SK-N-SH (cell line): ENCODE data around the gene CPPED1. TPM values are rescaled to one million over a fixed set of nuclear protein-coding genes. Genes with fewer than 3 reads are reported as not detected.

ENCODE experiments used
- CTCF ChIA-PET: fragments of 300-600, 350-600 bp; formaldehyde crosslinking; extraction: SDS; loops from one replicate; lab custom pipeline; 2021; lab: Yijun Ruan, JAX
- POLR2A ChIA-PET: fragments of 350-600 bp; sonication (Branson Sonifier 250); formaldehyde crosslinking; extraction: SDS; loops from one replicate; lab custom pipeline; 2020; ENCODE audit warnings: antibody characterized with exemption, inconsistent platforms; lab: Yijun Ruan, JAX
- DNase-seq: peaks from one replicate; pipeline ENCODE4 v3.0.0; 2012
- H2AFZ ChIP-seq: fragments of 200-600 bp; sonication (generic); 2 replicates; pipeline ENCODE4 v1.8.1; 2016; ENCODE audit warnings: antibody characterized with exemption, mild to moderate bottlenecking, low read depth
- H3F3A ChIP-seq: fragments of 200-600 bp; sonication (generic); replicated peaks from 2 replicates; pipeline ENCODE3; 2016; ENCODE audit warnings: antibody characterized with exemption, mild to moderate bottlenecking; ENCODE audit not compliant: insufficient read depth
- H3K27ac ChIP-seq, 2 experiments: fragments of 200-500 bp in 1 of 2; fragments of 200-600 bp in 1 of 2; sonication (Bioruptor generic) in 1 of 2; sonication (generic), shearing (Covaris generic) in 1 of 2; 2 replicates each; pipeline versions ENCODE4 v1.5.1 to v1.6.1; 2014 to 2016; ENCODE audit warnings: low read depth in 2 of 2, inconsistent platforms in 1 of 2, low read length in 1 of 2, mild to moderate bottlenecking in 1 of 2, mixed read lengths in 1 of 2
- H3K27me3 ChIP-seq: fragments of 200-600 bp; sonication (generic), shearing (Covaris generic); 2 replicates; pipeline ENCODE4 v1.6.1; 2016; ENCODE audit warnings: mixed run types; ENCODE audit not compliant: insufficient read depth
- H3K36me3 ChIP-seq, 2 experiments: fragments of 200-500 bp in 1 of 2; fragments of 200-600 bp in 1 of 2; sonication (Bioruptor generic) in 1 of 2; sonication (generic) in 1 of 2; replicated peaks in 1 of 2; 2 replicates each; pipeline versions ENCODE3 to v1.5.1; 2014 to 2016; ENCODE audit warnings: low read length in 1 of 2, mild to moderate bottlenecking in 1 of 2; ENCODE audit not compliant: insufficient read depth in 2 of 2, control insufficient read depth in 1 of 2
- H3K4me1 ChIP-seq, 2 experiments: fragments of 200-500 bp in 1 of 2; fragments of 200-600 bp in 1 of 2; sonication (Bioruptor generic) in 1 of 2; sonication (generic), shearing (Covaris generic) in 1 of 2; 2 replicates each; pipeline versions ENCODE4 v1.5.1 to v1.6.1; 2014 to 2016; ENCODE audit warnings: low read depth in 1 of 2, low read length in 1 of 2, mixed run types in 1 of 2; ENCODE audit not compliant: insufficient read depth in 2 of 2, control insufficient read depth in 1 of 2
- H3K4me2 ChIP-seq: fragments of 200-600 bp; sonication (generic), shearing (Covaris generic); 2 replicates; pipeline ENCODE4 v1.6.1; 2017; ENCODE audit warnings: mixed run types
- H3K4me3 ChIP-seq, 2 experiments: fragments of 200-500 bp in 1 of 2; fragments of 200-600 bp in 1 of 2; sonication (Bioruptor generic) in 1 of 2; sonication (generic), shearing (Covaris generic) in 1 of 2; 2 replicates each; pipeline versions ENCODE4 v1.5.1 to v1.8.1; 2014 to 2016; ENCODE audit warnings: low read depth in 2 of 2, inconsistent platforms in 1 of 2, low read length in 1 of 2, mild to moderate bottlenecking in 1 of 2, mixed read lengths in 1 of 2, moderate library complexity in 1 of 2
- H3K79me2 ChIP-seq: fragments of 200-600 bp; sonication (generic); 2 replicates; pipeline ENCODE4 v1.8.1; 2017; ENCODE audit warnings: mild to moderate bottlenecking; ENCODE audit not compliant: insufficient read depth
- H3K9ac ChIP-seq: fragments of 200-600 bp; sonication (generic); 2 replicates; pipeline ENCODE4 v1.6.1; 2017; ENCODE audit warnings: mixed run types
- H3K9me2 ChIP-seq: fragments of 200-600 bp; sonication (generic); 2 replicates; pipeline ENCODE4 v1.6.1; 2017; ENCODE audit warnings: mixed run types
- H3K9me3 ChIP-seq: fragments of 200-600 bp; sonication (generic); 2 replicates; pipeline ENCODE4 v1.6.1; 2017; ENCODE audit warnings: mixed run types, mild to moderate bottlenecking, moderate library complexity
- H4K20me1 ChIP-seq: fragments of 200-600 bp; sonication (generic); 2 replicates; pipeline ENCODE4 v1.6.1; 2017; ENCODE audit warnings: mild to moderate bottlenecking, mixed run types; ENCODE audit not compliant: insufficient read depth
- CHD2 ChIP-seq: fragments of 150-350 bp; IDR thresholded peaks from 2 replicates; pipeline ENCODE4 v1.6.1; 2018; ENCODE audit warnings: low read length; ENCODE audit not compliant: partially characterized antibody
- EP300 ChIP-seq, 2 experiments: IDR thresholded peaks; 2 replicates each; pipeline versions ENCODE4 v1.4.0 to v1.6.1; 2012; ENCODE audit warnings: borderline replicate concordance in 1 of 2, low read depth in 1 of 2, low read length in 1 of 2
- EZH2phosphoT487 ChIP-seq: fragments of 200-600 bp; sonication (generic); IDR thresholded peaks from 2 replicates; pipeline ENCODE4 v1.6.1; 2017; ENCODE audit warnings: low read depth, mixed run types, mild to moderate bottlenecking, antibody characterized with exemption, moderate library complexity, borderline replicate concordance
- FOXM1 ChIP-seq: IDR thresholded peaks from 2 replicates; pipeline ENCODE4 v1.4.0; 2012; ENCODE audit warnings: low read depth, mild to moderate bottlenecking
- GABPA ChIP-seq: IDR thresholded peaks from 2 replicates; pipeline ENCODE4 v1.4.0; 2012; ENCODE audit warnings: low read depth, mild to moderate bottlenecking
- GATA2 ChIP-seq: sonication (generic); formaldehyde crosslinking; IDR thresholded peaks from 2 replicates; pipeline ENCODE4 v1.5.0; 2020; ENCODE audit warnings: mild to moderate bottlenecking, missing genetic modification reagents
- IRF3 ChIP-seq: fragments of 150-350 bp; IDR thresholded peaks from 2 replicates; pipeline ENCODE4 v1.6.1; 2016; ENCODE audit warnings: mild to moderate bottlenecking, low read depth, low read length
- MAX ChIP-seq: IDR thresholded peaks from 2 replicates; pipeline ENCODE4 v1.4.0; 2012; ENCODE audit warnings: low read depth
- MEF2A ChIP-seq: IDR thresholded peaks from 2 replicates; pipeline ENCODE4 v1.4.0; 2012; ENCODE audit warnings: low read depth, borderline replicate concordance
- MXI1 ChIP-seq: IDR thresholded peaks from 2 replicates; pipeline ENCODE4 v1.6.1; 2012; ENCODE audit warnings: mild to moderate bottlenecking, low read depth, low read length, improper control_type of control experiment
- NFIC ChIP-seq: IDR thresholded peaks from 2 replicates; pipeline ENCODE4 v1.4.0; 2012; ENCODE audit warnings: borderline replicate concordance
- PBX3 ChIP-seq: IDR thresholded peaks from 2 replicates; pipeline ENCODE4; 2012
- POLR2AphosphoS5 ChIP-seq: IDR thresholded peaks from 2 replicates; pipeline ENCODE4 v1.6.1; 2012; ENCODE audit warnings: low read depth, low read length
- RAD21 ChIP-seq: IDR thresholded peaks from 2 replicates; pipeline ENCODE4 v1.6.1; 2012; ENCODE audit warnings: mild to moderate bottlenecking, low read length
- RCOR1 ChIP-seq: fragments of 150-350 bp; IDR thresholded peaks from 2 replicates; pipeline ENCODE4 v1.6.1; 2017; ENCODE audit warnings: antibody characterized with exemption, low read length
- REST ChIP-seq: IDR thresholded peaks from 2 replicates; pipeline ENCODE4 v1.6.1; 2012; ENCODE audit warnings: mild to moderate bottlenecking, low read depth, low read length, moderate library complexity
- RFX5 ChIP-seq: IDR thresholded peaks from 2 replicates; pipeline ENCODE4 v1.6.1; 2012; ENCODE audit warnings: mild to moderate bottlenecking, improper control_type of control experiment, low read length
- RXRA ChIP-seq: IDR thresholded peaks from 2 replicates; pipeline ENCODE4 v1.4.0; 2012; ENCODE audit warnings: low read depth, mild to moderate bottlenecking, borderline replicate concordance
- SIN3A ChIP-seq: IDR thresholded peaks from 2 replicates; pipeline ENCODE4 v1.6.1; 2012; ENCODE audit warnings: low read depth, mild to moderate bottlenecking, low read length, moderate library complexity, borderline replicate concordance
- SMC3 ChIP-seq: IDR thresholded peaks from 2 replicates; pipeline ENCODE4 v1.6.1; 2012; ENCODE audit warnings: low read depth, low read length, improper control_type of control experiment
- TCF12 ChIP-seq: IDR thresholded peaks from 2 replicates; pipeline ENCODE4 v1.4.0; 2012
- USF1 ChIP-seq: IDR thresholded peaks from 2 replicates; pipeline ENCODE4 v1.4.0; 2012; ENCODE audit warnings: low read depth, borderline replicate concordance
- USF2 ChIP-seq: fragments of 150-350 bp; IDR thresholded peaks from 2 replicates; pipeline ENCODE4 v1.6.1; 2017; ENCODE audit warnings: antibody characterized with exemption, low read length, low read depth, borderline replicate concordance
- YY1 ChIP-seq: IDR thresholded peaks from 2 replicates; pipeline ENCODE4 v1.4.0; 2012; ENCODE audit warnings: low read depth, mild to moderate bottlenecking
- WGBS: methylation state at CpG from one replicate; pipeline ENCODE4 v1.1.6; 2017; ENCODE audit warnings: low lambda C conversion rate; 5-methylcytosine and 5-hydroxymethylcytosine counted together
- polyA plus RNA-seq, 3 experiments: library from polyadenylated mRNA; depleted of rRNA; stranded (reverse); fragments of >200 nt; gene quantifications; 2 replicates each; pipeline ENCODE4 v1.2.3, GENCODE V29; 2012

The CPPED1 gene
- polyA plus RNA-seq, 1 of the 3 experiments (the other 2 are of a cell fraction) = 11.9 TPM

GRCh38 chr16:12637002-12637401 is 166.7 kb downstream of the CPPED1 start (continued):
- no peak for TF ChIP-seq NFIC
- no peak for TF ChIP-seq EZH2phosphoT487
- no peak for TF ChIP-seq PBX3
- no peak for TF ChIP-seq YY1
- no peak for TF ChIP-seq EP300 (IDR thresholded peaks at IDR 0.05; ENCODE audit: borderline replicate concordance in 1 of 2, low read depth in 1 of 2, low read length in 1 of 2)
- TF ChIP-seq RAD21 = no peak
- TF ChIP-seq SIN3A = no peak
- no peak for TF ChIP-seq TCF12
- no peak for TF ChIP-seq SMC3

- CTCF ChIA-PET = no interaction called here
- no peak for TF ChIP-seq RCOR1
- no peak for TF ChIP-seq MEF2A
- no peak for TF ChIP-seq IRF3
- no peak for TF ChIP-seq EZH2phosphoT487
- no peak for TF ChIP-seq REST
- TF ChIP-seq FOXM1 = no peak
- no peak for TF ChIP-seq CHD2
- no peak for TF ChIP-seq MXI1
- TF ChIP-seq RXRA = no peak
- TF ChIP-seq RFX5 = no peak
- TF ChIP-seq USF1 = no peak
- TF ChIP-seq MAX = no peak
- no peak for TF ChIP-seq GABPA
- no peak for TF ChIP-seq POLR2AphosphoS5
- TF ChIP-seq GATA2 (CRISPR knock-in tag) = no peak
- no peak for TF ChIP-seq USF2
- TF ChIP-seq TCF12 = no peak
- TF ChIP-seq EP300 (IDR thresholded peaks at IDR 0.05; ENCODE audit: borderline replicate concordance in 1 of 2, low read depth in 1 of 2, low read length in 1 of 2) = no peak
- TF ChIP-seq PBX3 = no peak
Measured at GRCh38 chr16:12629271-12629670, 174.4 kb downstream of the CPPED1 start.

More at GRCh38 chr16:12629271-12629670, 174.4 kb downstream of the CPPED1 start:
- no peaks in the 10 kb centered on the region for H4K20me1 ChIP-seq
- H3K9me3 ChIP-seq = no peaks in the 10 kb centered on the region
- H3F3A ChIP-seq = peaks cover 4% of the 10 kb centered on the region
- H3K4me3 ChIP-seq = no peak overlapping the region
- H3K27ac ChIP-seq = no peak overlapping the region
- H3K36me3 ChIP-seq = no peaks in the 10 kb centered on the region
- WGBS = 71% methylated on average over 9 of the region's 9 CpGs
- no peak overlapping the region for H3K4me2 ChIP-seq
- no peaks in the 10 kb centered on the region; a peak in 1 of 4 replicates for H3K4me1 ChIP-seq
- no peak overlapping the region for H3K9ac ChIP-seq
- no peaks in the 10 kb centered on the region for H3K27me3 ChIP-seq
- H2AFZ ChIP-seq = no peak overlapping the region
- no peak for DNase-seq
- POLR2A ChIA-PET = no interaction called here
- H3K79me2 ChIP-seq = no peaks in the 10 kb centered on the region
- no peaks in the 10 kb centered on the region for H3K9me2 ChIP-seq
